Neuronal stem cell (in vitro differentiated cells): Measurements from ENCODE around the gene KIF6.

Experiments used
- DNase-seq: peaks from one replicate; pipeline ENCODE4 v3.0.0-alpha.2; 2013; ENCODE audit warnings: low spot score
- H2AFZ ChIP-seq: one replicate; pipeline ENCODE4 v1.6.1; 2013; ENCODE audit warnings: mild to moderate bottlenecking, low read length, inconsistent platforms
- H2AK5ac ChIP-seq: 2 replicates; pipeline ENCODE4 v1.6.1; 2013; ENCODE audit warnings: low read depth, mild to moderate bottlenecking, inconsistent platforms, low read length, moderate library complexity, mixed read lengths
- H2BK120ac ChIP-seq: 2 replicates; pipeline ENCODE4 v1.6.1; 2013; ENCODE audit warnings: low read depth, mild to moderate bottlenecking, inconsistent platforms, low read length, moderate library complexity, mixed read lengths
- H2BK12ac ChIP-seq: one replicate; pipeline ENCODE4 v1.6.1; 2013; ENCODE audit warnings: low read length, inconsistent platforms
- H2BK15ac ChIP-seq: 2 replicates; pipeline ENCODE4 v1.6.1; 2013; ENCODE audit warnings: mild to moderate bottlenecking, low read length, inconsistent platforms, mixed read lengths
- H2BK5ac ChIP-seq: one replicate; pipeline ENCODE4 v1.6.1; 2013; ENCODE audit warnings: inconsistent platforms, mild to moderate bottlenecking, low read length, moderate library complexity
- H3K14ac ChIP-seq: one replicate; pipeline ENCODE4 v1.6.1; 2013; ENCODE audit warnings: low read length, inconsistent platforms
- H3K18ac ChIP-seq: 2 replicates; pipeline ENCODE4 v1.6.1; 2013; ENCODE audit warnings: low read length, inconsistent platforms
- H3K23ac ChIP-seq: 2 replicates; pipeline ENCODE4 v1.6.1; 2013; ENCODE audit warnings: low read depth, mild to moderate bottlenecking, mixed read lengths, low read length, inconsistent platforms; ENCODE audit not compliant: poor library complexity
- H3K27ac ChIP-seq: replicated peaks from 3 replicates; pipeline ENCODE4 v1.5.1; 2013; ENCODE audit warnings: low read length, inconsistent platforms
- H3K27me3 ChIP-seq, 3 experiments: 2 replicates each; pipeline ENCODE4 v1.6.1; 2013; ENCODE audit warnings: low read length in 3 of 3, mild to moderate bottlenecking in 2 of 3, inconsistent platforms in 1 of 3, low read depth in 1 of 3, mixed read lengths in 1 of 3, moderate library complexity in 1 of 3; ENCODE audit not compliant: control insufficient read depth in 3 of 3, insufficient read depth in 3 of 3
- H3K36me3 ChIP-seq, 2 donors: replicated peaks in 1 of 2; 2 replicates each; pipeline ENCODE4 v1.6.1; 2013; ENCODE audit warnings: low read length in 2 of 2; ENCODE audit not compliant: control insufficient read depth in 2 of 2, insufficient read depth in 2 of 2
- H3K4ac ChIP-seq: 2 replicates; pipeline ENCODE4 v1.6.1; 2013; ENCODE audit warnings: inconsistent platforms, mild to moderate bottlenecking, low read length, moderate library complexity
- H3K4me1 ChIP-seq, 2 donors: 1 replicate in 1 of 2; 2 replicates in 1 of 2; pipeline ENCODE4 v1.6.1; 2013; ENCODE audit warnings: low read length in 2 of 2, low read depth in 1 of 2; ENCODE audit not compliant: control insufficient read depth in 2 of 2, insufficient read depth in 1 of 2
- H3K4me2 ChIP-seq: one replicate; pipeline ENCODE4 v1.6.1; 2013; ENCODE audit warnings: mild to moderate bottlenecking, low read length, inconsistent platforms; ENCODE audit not compliant: insufficient read depth, poor library complexity, severe bottlenecking
- H3K4me3 ChIP-seq, 2 donors: 2 replicates each; pipeline ENCODE4 v1.5.1; 2013; ENCODE audit warnings: low read length in 2 of 2, mild to moderate bottlenecking in 2 of 2, inconsistent platforms in 1 of 2, moderate library complexity in 1 of 2
- H3K79me1 ChIP-seq: one replicate; pipeline ENCODE4 v1.6.1; 2013; ENCODE audit warnings: low read depth, mild to moderate bottlenecking, inconsistent platforms, low read length, moderate library complexity
- H3K9ac ChIP-seq: one replicate; pipeline ENCODE4 v1.6.1; 2013; ENCODE audit warnings: mild to moderate bottlenecking, low read depth, low read length, inconsistent platforms; ENCODE audit not compliant: poor library complexity
- H3K9me3 ChIP-seq, 2 donors: replicated peaks in 1 of 2; 2 replicates each; pipeline versions ENCODE3 to v1.6.1; 2013; ENCODE audit warnings: low read length in 2 of 2, mild to moderate bottlenecking in 2 of 2, inconsistent platforms in 1 of 2, low read depth in 1 of 2, mixed read lengths in 1 of 2, moderate library complexity in 1 of 2; ENCODE audit not compliant: control insufficient read depth in 2 of 2, insufficient read depth in 1 of 2
- H4K8ac ChIP-seq: one replicate; pipeline ENCODE4 v1.6.1; 2013; ENCODE audit warnings: low read depth, mild to moderate bottlenecking, inconsistent platforms, low read length, moderate library complexity
- H4K91ac ChIP-seq: one replicate; pipeline ENCODE4 v1.6.1; 2013; ENCODE audit warnings: low read length, low read depth, mild to moderate bottlenecking, inconsistent platforms; ENCODE audit not compliant: poor library complexity
- WGBS, 2 donors: extraction: QIAGEN DNeasy Blood & Tissue Kit; methylation state at CpG; one replicate each; pipeline ENCODE4 v1.1.7; 2013; ENCODE audit warnings: missing lambda C conversion rate in 2 of 2, mixed read lengths in 1 of 2; ENCODE audit not compliant: insufficient read length in 2 of 2, insufficient replicate concordance in 1 of 2; ENCODE audit errors: extremely low coverage in 2 of 2; 5-methylcytosine and 5-hydroxymethylcytosine counted together

Gene KIF6

DNA sequence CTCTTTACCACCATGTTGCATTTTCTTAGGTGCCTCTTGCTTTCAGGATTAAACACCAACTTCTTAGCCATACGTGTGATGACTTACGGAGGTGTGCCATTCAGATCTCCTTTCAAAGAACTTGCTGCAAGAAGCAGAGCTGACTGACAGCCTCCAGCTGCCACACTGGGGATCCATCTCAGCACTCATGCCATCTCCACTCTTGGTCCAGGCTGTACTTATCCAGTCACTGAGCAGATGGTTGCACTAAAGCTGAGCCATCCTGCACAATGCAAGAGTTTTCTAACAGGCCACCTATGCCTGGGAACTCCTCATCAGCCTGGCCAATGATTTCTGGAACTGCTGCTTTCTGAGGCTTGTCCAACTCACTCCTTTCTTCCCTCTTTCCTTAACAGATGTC, 31.4 kb upstream of the KIF6 start:
- Histone ChIP-seq H4K91ac (no peak overlapping the region), H3K9me3 (no peaks in the 10 kb centered on the region), H3K4ac (no peak overlapping the region), H3K18ac (no peak overlapping the region), H2BK120ac (no peak overlapping the region), H2BK15ac (no peak overlapping the region), H2BK5ac (no peak overlapping the region), H3K36me3 (no peaks in the 10 kb centered on the region), H3K27me3 (no peaks in the 10 kb centered on the region), H3K14ac (no peak overlapping the region), H3K9ac (no peak overlapping the region), H3K79me1 (no peaks in the 10 kb centered on the region), H3K4me1 (no peaks in the 10 kb centered on the region), H3K4me3 (no peak overlapping the region), H2AK5ac (no peak overlapping the region), H2BK12ac (no peak overlapping the region), H3K27ac (no peak overlapping the region), H4K8ac (no peak overlapping the region), H3K23ac (no peak overlapping the region), H2AFZ (no peak overlapping the region), H3K4me2 (no peak overlapping the region)
- WGBS, 2 donors: no CpG with 5 or more reads among the region's 2 CpGs
- DNase-seq: no peak

DNA sequence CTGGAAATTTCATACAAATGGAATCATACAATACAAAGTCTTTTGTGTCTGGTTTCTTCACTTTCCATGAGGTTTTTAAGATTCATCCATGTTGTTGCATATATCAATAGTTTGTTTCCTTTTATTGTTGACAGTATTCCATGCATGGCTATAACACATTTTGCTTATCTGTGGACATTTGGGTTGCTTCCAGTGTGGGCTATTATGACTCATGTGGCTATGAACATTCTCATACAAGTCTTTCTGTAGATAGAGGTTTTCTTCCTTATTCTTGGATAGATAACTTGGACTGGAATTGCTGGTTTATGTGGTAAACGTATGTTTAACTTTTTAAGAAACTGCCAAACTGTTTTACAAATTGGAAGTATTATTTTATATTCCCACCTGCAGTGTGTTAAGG, 30.0 kb upstream of the KIF6 start:
- no peak overlapping the region for H3K9ac ChIP-seq
- H3K27me3 ChIP-seq: no peaks in the 10 kb centered on the region
- no CpG with 5 or more reads among the region's 1 CpG for WGBS, 2 donors
- no peak overlapping the region for H3K14ac ChIP-seq
- H3K79me1 ChIP-seq: no peaks in the 10 kb centered on the region
- DNase-seq: no peak
- H3K36me3 ChIP-seq: no peaks in the 10 kb centered on the region
- no peak overlapping the region for H2AK5ac ChIP-seq
- H3K4me3 ChIP-seq: no peak overlapping the region
- no peak overlapping the region for H2AFZ ChIP-seq
- no peak overlapping the region for H4K91ac ChIP-seq
- no peak overlapping the region for H3K4me2 ChIP-seq
- H2BK12ac ChIP-seq: no peak overlapping the region
- H4K8ac ChIP-seq: no peak overlapping the region
- H3K27ac ChIP-seq: no peak overlapping the region
- no peaks in the 10 kb centered on the region for H3K4me1 ChIP-seq
- no peak overlapping the region for H3K4ac ChIP-seq
- no peaks in the 10 kb centered on the region for H3K9me3 ChIP-seq
- H2BK120ac ChIP-seq: no peak overlapping the region
- H2BK5ac ChIP-seq: no peak overlapping the region
- no peak overlapping the region for H3K23ac ChIP-seq
- no peak overlapping the region for H3K18ac ChIP-seq
- no peak overlapping the region for H2BK15ac ChIP-seq

DNA sequence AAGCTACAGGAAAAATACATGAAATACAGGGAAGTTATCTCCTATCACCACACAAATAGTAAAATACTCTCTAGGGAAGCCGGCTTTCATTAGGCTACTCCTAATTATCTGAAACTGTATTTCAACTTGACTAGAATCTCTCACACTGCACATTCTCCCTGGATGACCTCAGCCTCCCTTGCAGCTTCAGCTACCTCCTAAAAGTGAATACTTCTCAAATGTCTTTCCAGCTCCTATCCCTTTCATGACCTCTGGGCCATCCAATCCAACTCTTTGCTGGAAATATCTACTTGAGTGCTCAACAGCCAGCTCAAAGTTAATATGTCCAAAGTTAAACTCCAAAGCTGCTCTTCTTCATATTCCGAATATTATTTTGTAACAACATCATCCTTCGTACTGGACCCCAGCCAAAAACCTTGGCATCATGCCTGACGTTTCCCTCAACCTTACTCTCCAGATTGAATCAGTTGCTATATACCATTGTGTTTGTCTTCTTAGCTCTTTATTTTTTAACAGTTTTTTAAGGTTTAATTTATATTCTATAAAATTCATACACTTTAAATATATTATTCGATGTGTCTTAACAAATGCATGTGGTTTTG, 29.4 kb upstream of the KIF6 start:
- Histone ChIP-seq H4K8ac (no peak overlapping the region), H2AK5ac (no peak overlapping the region), H3K4me2 (no peak overlapping the region), H3K9ac (no peak overlapping the region), H3K36me3 (no peaks in the 10 kb centered on the region), H3K23ac (no peak overlapping the region), H3K14ac (no peak overlapping the region), H2BK15ac (no peak overlapping the region), H3K27ac (no peak overlapping the region), H3K4me1 (no peaks in the 10 kb centered on the region), H3K9me3 (no peaks in the 10 kb centered on the region), H3K79me1 (no peaks in the 10 kb centered on the region), H2AFZ (no peak overlapping the region), H3K18ac (no peak overlapping the region), H3K27me3 (no peaks in the 10 kb centered on the region), H2BK5ac (no peak overlapping the region), H4K91ac (no peak overlapping the region), H3K4ac (no peak overlapping the region), H2BK12ac (no peak overlapping the region), H3K4me3 (no peak overlapping the region), H2BK120ac (no peak overlapping the region)
- DNase-seq: no peak
- no CpG with 5 or more reads among the region's 5 CpGs for WGBS, 2 donors

DNA sequence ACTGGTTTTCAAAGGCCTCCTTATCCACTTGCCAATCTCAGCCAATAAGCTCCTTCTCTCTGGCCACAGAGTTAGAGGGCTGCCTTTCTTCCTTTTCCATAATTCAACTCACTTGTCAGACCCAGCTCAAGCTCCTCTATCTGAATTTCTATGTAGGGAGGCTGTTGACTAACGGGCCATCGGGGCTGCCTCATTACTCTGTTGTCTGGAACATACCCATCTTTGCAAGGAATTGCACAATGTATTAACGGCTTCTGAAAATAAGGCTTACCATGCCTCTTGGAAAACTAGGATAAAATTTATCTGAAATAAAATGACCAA, 28.5 kb upstream of the KIF6 start:
- Histone ChIP-seq H3K4ac (no peak overlapping the region), H3K27ac (no peak overlapping the region), H3K4me2 (no peak overlapping the region), H3K18ac (no peak overlapping the region), H2BK15ac (no peak overlapping the region), H2BK120ac (no peak overlapping the region), H3K14ac (no peak overlapping the region), H2BK5ac (no peak overlapping the region), H2AFZ (no peak overlapping the region), H2AK5ac (no peak overlapping the region), H2BK12ac (no peak overlapping the region), H3K9me3 (no peaks in the 10 kb centered on the region), H3K4me3 (no peak overlapping the region), H3K27me3 (no peaks in the 10 kb centered on the region), H3K36me3 (no peaks in the 10 kb centered on the region), H3K79me1 (no peaks in the 10 kb centered on the region), H3K4me1 (no peaks in the 10 kb centered on the region), H3K9ac (no peak overlapping the region), H3K23ac (no peak overlapping the region), H4K91ac (no peak overlapping the region), H4K8ac (no peak overlapping the region)
- no CpG with 5 or more reads among the region's 3 CpGs for WGBS, 2 donors
- DNase-seq: no peak
